Osteoblast (primary cell): ENCODE data around the gene DRC7. TPM values are rescaled to one million over a fixed set of nuclear protein-coding genes. Genes with fewer than 3 reads are reported as not detected.

Source experiments
- DNase-seq: peaks from one replicate; pipeline ENCODE4 v3.0.0; 2011; ENCODE audit warnings: low spot score, mixed read lengths; ENCODE audit not compliant: insufficient read length; ENCODE audit errors: missing footprints
- H2AFZ ChIP-seq: 2 replicates; pipeline ENCODE4 v1.6.0; 2011; ENCODE audit warnings: mild to moderate bottlenecking, low read length
- H3K27ac ChIP-seq: 2 replicates; pipeline ENCODE4 v1.5.1; 2011; ENCODE audit warnings: mild to moderate bottlenecking, low read depth, low read length, moderate library complexity
- H3K27me3 ChIP-seq: 2 replicates; pipeline ENCODE4 v1.6.0; 2012; ENCODE audit warnings: mild to moderate bottlenecking, control low read depth, inconsistent platforms, low read length, moderate library complexity; ENCODE audit not compliant: insufficient read depth
- H3K36me3 ChIP-seq: 2 replicates; pipeline ENCODE4 v1.5.1; 2011; ENCODE audit warnings: mild to moderate bottlenecking, low read length, control low read depth, moderate library complexity; ENCODE audit not compliant: insufficient read depth
- H3K4me1 ChIP-seq: 2 replicates; pipeline ENCODE4 v1.5.1; 2011; ENCODE audit warnings: mild to moderate bottlenecking, low read length, control low read depth, moderate library complexity; ENCODE audit not compliant: insufficient read depth
- H3K4me2 ChIP-seq: 2 replicates; pipeline ENCODE4 v1.6.0; 2011; ENCODE audit warnings: mild to moderate bottlenecking, low read length; ENCODE audit not compliant: insufficient read depth
- H3K4me3 ChIP-seq: fragments of 200-600 bp; sonication (generic); 3 replicates; pipeline ENCODE4 v1.5.1; 2012; ENCODE audit warnings: mild to moderate bottlenecking, low read length, inconsistent platforms; ENCODE audit not compliant: insufficient read depth
- H3K79me2 ChIP-seq: 2 replicates; pipeline ENCODE4 v1.6.0; 2012; ENCODE audit warnings: mild to moderate bottlenecking, low read length, control low read depth, inconsistent platforms; ENCODE audit not compliant: insufficient read depth
- H3K9me3 ChIP-seq: 2 replicates; pipeline ENCODE4 v1.5.1; 2011; ENCODE audit warnings: low read depth, low read length, control low read depth
- H4K20me1 ChIP-seq: 2 replicates; pipeline ENCODE4 v1.6.0; 2012; ENCODE audit warnings: mild to moderate bottlenecking, low read length, control low read depth; ENCODE audit not compliant: insufficient read depth
- CTCF ChIP-seq: IDR thresholded peaks from 2 replicates; pipeline ENCODE4 v1.5.1; 2011; ENCODE audit warnings: mild to moderate bottlenecking, low read depth, low read length, moderate library complexity; ENCODE audit errors: extremely low read depth
- total RNA-seq: library from RNA; depleted of rRNA; stranded (reverse); fragments of >200 nt; gene quantifications from 2 replicates; pipeline ENCODE4 v1.2.3, GENCODE V29; 2012

Gene DRC7
- total RNA-seq, 1 donor = not detected

GRCh38 chr16:57667048-57667525, 27.5 kb upstream of the DRC7 start:
- peak; percentile 57 for DNase-seq
- H3K27me3 ChIP-seq = peaks cover 13% of the 10 kb centered on the region
- H3K79me2 ChIP-seq = no peaks in the 10 kb centered on the region
- H3K27ac ChIP-seq = no peak overlapping the region
- H4K20me1 ChIP-seq = no peaks in the 10 kb centered on the region
- no peak overlapping the region for H2AFZ ChIP-seq
- no peaks in the 10 kb centered on the region for H3K9me3 ChIP-seq
- H3K4me3 ChIP-seq = no peak overlapping the region
- TF ChIP-seq CTCF = no peak
- H3K4me1 ChIP-seq = no peaks in the 10 kb centered on the region
- no peak overlapping the region for H3K4me2 ChIP-seq
- no peaks in the 10 kb centered on the region for H3K36me3 ChIP-seq

GRCh38 chr16:57667526-57668262, 26.9 kb upstream of the DRC7 start:
- no peaks in the 10 kb centered on the region for H3K4me1 ChIP-seq
- H2AFZ ChIP-seq = no peak overlapping the region
- H3K79me2 ChIP-seq = no peaks in the 10 kb centered on the region
- peak; percentile 80 for DNase-seq
- H3K4me3 ChIP-seq = no peak overlapping the region
- H3K27me3 ChIP-seq = peaks cover 19% of the 10 kb centered on the region
- TF ChIP-seq CTCF = no peak
- H3K9me3 ChIP-seq = no peaks in the 10 kb centered on the region
- no peaks in the 10 kb centered on the region for H4K20me1 ChIP-seq
- H3K27ac ChIP-seq = no peak overlapping the region
- H3K4me2 ChIP-seq = no peak overlapping the region
- no peaks in the 10 kb centered on the region for H3K36me3 ChIP-seq

GRCh38 chr16:57668263-57668571, 26.4 kb upstream of the DRC7 start, which contains the start of gene ADGRG3:
ADGRG3 (plus strand) TSS chr16:57668306; CDS start chr16:57668348, 42 bp downstream.
- Histone ChIP-seq H3K4me1 (no peaks in the 10 kb centered on the region), H2AFZ (no peak within 1 kb of the TSS), H3K4me2 (no peak within 1 kb of the TSS), H3K9me3 (no peaks in the 10 kb centered on the region), H3K27me3 (peaks cover 24% of the 10 kb centered on the region), H3K4me3 (no peak within 1 kb of the TSS), H3K27ac (no peak within 1 kb of the TSS), H3K79me2 (no peaks in the 10 kb centered on the region), H3K36me3 (no peaks in the 10 kb centered on the region), H4K20me1 (no peaks in the 10 kb centered on the region)
- DNase-seq = peak; percentile 27
- no peak for TF ChIP-seq CTCF

- peak; percentile 62 for DNase-seq
- Histone ChIP-seq H2AFZ (no peak overlapping the region), H3K9me3 (no peaks in the 10 kb centered on the region), H3K4me1 (no peaks in the 10 kb centered on the region), H3K36me3 (no peaks in the 10 kb centered on the region), H4K20me1 (no peaks in the 10 kb centered on the region), H3K4me3 (no peak overlapping the region), H3K79me2 (no peaks in the 10 kb centered on the region), H3K4me2 (no peak overlapping the region), H3K27ac (no peak overlapping the region), H3K27me3 (peaks cover 28% of the 10 kb centered on the region)
- TF ChIP-seq CTCF = no peak
Observed at GRCh38 chr16:57668630-57669475, 25.8 kb upstream of the DRC7 start.
